ENCODE measurements around the gene PTGS2.

DNA sequence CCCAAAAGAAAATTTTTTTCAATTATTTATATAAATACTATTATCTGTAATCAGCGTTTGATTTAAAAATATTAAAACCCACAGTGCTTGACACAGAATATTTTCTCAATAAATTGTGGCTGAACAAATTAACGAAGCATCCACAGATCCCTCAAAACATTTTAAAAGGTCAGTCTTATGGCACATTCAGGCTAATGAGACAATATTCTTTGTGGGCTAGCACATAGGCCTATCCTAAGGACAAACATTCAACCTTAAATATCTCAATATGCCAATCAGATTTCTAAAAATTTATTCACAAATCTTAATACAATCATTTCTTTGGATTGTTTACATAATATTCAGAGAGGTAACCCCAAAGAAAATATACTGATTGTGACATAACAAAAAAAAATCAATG is 8.1 kb downstream of the PTGS2 start:
- TF ChIP-seq MYC (IDR thresholded peaks at IDR 0.05; ENCODE audit: insufficient read depth, insufficient read length, insufficient replicate concordance, low read length, severe bottlenecking) (no peak), ZNF274 (IDR thresholded peaks at IDR 0.05; ENCODE audit: insufficient read depth, insufficient read length) (no peak), POU2F2 (IDR thresholded peaks at IDR 0.05; ENCODE audit: borderline replicate concordance, low read depth, low read length) (no peak), ZZZ3 (IDR thresholded peaks at IDR 0.05; ENCODE audit: control insufficient read depth, insufficient read length, low read depth) (no peak), ZNF24 (IDR thresholded peaks at IDR 0.05) (no peak), CREB1 (IDR thresholded peaks at IDR 0.05; ENCODE audit: low read depth) (no peak), POLR2A (IDR thresholded peaks at IDR 0.05; ENCODE audit: low read depth, low read length) (no peak), SUPT20H (IDR thresholded peaks at IDR 0.05; ENCODE audit: borderline replicate concordance, control insufficient read depth, low read depth, low read length) (no peak)
- TF ChIP-seq, protein P1, sequence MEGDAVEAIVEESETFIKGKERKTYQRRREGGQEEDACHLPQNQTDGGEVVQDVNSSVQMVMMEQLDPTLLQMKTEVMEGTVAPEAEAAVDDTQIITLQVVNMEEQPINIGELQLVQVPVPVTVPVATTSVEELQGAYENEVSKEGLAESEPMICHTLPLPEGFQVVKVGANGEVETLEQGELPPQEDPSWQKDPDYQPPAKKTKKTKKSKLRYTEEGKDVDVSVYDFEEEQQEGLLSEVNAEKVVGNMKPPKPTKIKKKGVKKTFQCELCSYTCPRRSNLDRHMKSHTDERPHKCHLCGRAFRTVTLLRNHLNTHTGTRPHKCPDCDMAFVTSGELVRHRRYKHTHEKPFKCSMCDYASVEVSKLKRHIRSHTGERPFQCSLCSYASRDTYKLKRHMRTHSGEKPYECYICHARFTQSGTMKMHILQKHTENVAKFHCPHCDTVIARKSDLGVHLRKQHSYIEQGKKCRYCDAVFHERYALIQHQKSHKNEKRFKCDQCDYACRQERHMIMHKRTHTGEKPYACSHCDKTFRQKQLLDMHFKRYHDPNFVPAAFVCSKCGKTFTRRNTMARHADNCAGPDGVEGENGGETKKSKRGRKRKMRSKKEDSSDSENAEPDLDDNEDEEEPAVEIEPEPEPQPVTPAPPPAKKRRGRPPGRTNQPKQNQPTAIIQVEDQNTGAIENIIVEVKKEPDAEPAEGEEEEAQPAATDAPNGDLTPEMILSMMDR (IDR thresholded peaks at IDR 0.05 in 2 of 3, conservative IDR thresholded peaks at IDR 0.05 in 1 of 3; ENCODE audit: control insufficient read depth in 2 of 3, extremely low read depth in 1 of 3, insufficient read depth in 1 of 3, low read depth in 3 of 3, low read length in 3 of 3), result no peak
- TF ChIP-seq, protein P2, sequence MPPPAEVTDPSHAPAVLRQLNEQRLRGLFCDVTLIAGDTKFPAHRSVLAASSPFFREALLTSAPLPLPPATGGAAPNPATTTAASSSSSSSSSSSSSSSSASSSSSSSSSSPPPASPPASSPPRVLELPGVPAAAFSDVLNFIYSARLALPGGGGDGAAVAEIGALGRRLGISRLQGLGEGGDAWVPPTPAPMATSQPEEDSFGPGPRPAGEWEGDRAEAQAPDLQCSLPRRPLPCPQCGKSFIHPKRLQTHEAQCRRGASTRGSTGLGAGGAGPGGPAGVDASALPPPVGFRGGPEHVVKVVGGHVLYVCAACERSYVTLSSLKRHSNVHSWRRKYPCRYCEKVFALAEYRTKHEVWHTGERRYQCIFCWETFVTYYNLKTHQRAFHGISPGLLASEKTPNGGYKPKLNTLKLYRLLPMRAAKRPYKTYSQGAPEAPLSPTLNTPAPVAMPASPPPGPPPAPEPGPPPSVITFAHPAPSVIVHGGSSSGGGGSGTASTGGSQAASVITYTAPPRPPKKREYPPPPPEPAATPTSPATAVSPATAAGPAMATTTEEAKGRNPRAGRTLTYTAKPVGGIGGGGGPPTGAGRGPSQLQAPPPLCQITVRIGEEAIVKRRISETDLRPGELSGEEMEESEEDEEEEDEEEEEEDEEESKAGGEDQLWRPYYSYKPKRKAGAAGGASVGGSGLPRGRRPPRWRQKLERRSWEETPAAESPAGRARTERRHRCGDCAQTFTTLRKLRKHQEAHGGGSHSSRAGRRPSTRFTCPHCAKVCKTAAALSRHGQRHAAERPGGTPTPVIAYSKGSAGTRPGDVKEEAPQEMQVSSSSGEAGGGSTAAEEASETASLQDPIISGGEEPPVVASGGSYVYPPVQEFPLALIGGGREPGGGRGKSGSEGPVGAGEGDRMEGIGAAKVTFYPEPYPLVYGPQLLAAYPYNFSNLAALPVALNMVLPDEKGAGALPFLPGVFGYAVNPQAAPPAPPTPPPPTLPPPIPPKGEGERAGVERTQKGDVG (CRISPR knock-in tag; IDR thresholded peaks at IDR 0.05), result no peak
